GM19193 (cell line): Measurements from ENCODE around the gene PLEKHM2.

Experiments used
- POLR2A ChIP-seq: IDR thresholded peaks from 4 replicates; pipeline ENCODE4 v1.6.1; 2011; ENCODE audit not compliant: insufficient read depth, insufficient read length; ENCODE audit errors: extremely low read depth

Gene PLEKHM2

DNA sequence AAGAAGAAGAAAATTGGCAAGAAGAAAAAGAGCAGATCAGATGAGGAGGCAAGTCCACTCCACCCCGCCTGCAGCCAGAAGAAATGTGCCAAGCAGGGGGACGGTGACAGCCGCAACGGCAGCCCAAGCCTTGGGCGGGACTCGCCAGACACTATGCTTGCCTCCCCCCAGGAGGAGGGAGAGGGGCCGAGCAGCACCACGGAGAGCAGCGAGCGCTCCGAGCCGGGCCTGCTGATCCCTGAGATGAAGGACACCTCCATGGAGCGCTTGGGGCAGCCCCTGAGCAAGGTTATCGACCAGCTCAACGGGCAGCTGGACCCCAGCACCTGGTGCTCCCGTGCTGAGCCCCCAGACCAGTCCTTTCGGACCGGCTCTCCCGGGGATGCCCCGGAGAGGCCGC lies 42.9 kb downstream of the PLEKHM2 start:
- TF ChIP-seq POLR2A = no peak

- TF ChIP-seq POLR2A = no peak
These were observed 43.3 kb downstream of the PLEKHM2 start for GRCh38 chr1:15727424-15727823.

- no peak for TF ChIP-seq POLR2A
These were observed 43.9 kb downstream of the PLEKHM2 start for GRCh38 chr1:15727866-15728534.

DNA sequence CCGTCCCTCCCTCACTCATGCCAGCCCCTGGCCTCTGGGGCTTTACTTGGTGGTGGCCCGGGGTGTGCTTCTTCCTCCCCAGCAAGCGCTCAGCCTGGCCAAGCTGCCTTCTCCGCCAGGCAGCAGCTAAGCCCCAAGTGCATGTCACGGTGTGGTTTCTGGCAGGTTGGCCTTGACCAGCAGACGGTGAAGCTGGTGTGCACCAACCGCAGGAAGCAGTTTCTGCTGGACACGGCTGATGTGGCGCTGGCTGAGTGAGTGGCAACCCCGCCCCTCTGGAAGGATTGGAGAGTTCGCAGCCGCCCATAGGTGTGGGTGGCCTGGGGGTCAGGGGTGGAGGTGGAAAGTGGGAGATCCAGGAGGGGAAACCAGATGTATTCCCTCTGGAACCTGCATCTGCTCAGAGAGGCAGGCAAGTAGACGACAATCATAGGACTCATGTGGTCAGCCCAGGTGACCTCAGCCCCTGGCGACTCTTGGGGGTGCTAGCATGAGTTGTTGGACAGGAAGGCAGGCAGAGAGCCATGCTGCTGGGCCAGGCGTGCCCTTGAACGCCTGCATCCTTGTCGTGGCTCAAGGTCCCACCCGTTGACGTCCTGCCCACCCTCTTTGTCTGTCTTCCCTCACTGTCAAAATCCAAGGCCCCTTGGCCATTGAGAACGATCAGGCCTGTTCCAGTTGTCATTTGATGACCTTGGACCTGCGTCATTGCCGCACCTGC lies 45.0 kb downstream of the PLEKHM2 start:
- no peak for TF ChIP-seq POLR2A

- TF ChIP-seq POLR2A = no peak
These were observed 46.3 kb downstream of the PLEKHM2 start for GRCh38 chr1:15730423-15730822.

GRCh38 chr1:15730936-15731335 lies 46.8 kb downstream of the PLEKHM2 start:
- no peak for TF ChIP-seq POLR2A

- no peak for TF ChIP-seq POLR2A
These were observed 47.9 kb downstream of the PLEKHM2 start for GRCh38 chr1:15731735-15732685.

- no peak for TF ChIP-seq POLR2A
These were observed 48.6 kb downstream of the PLEKHM2 start for GRCh38 chr1:15732686-15733081.

DNA sequence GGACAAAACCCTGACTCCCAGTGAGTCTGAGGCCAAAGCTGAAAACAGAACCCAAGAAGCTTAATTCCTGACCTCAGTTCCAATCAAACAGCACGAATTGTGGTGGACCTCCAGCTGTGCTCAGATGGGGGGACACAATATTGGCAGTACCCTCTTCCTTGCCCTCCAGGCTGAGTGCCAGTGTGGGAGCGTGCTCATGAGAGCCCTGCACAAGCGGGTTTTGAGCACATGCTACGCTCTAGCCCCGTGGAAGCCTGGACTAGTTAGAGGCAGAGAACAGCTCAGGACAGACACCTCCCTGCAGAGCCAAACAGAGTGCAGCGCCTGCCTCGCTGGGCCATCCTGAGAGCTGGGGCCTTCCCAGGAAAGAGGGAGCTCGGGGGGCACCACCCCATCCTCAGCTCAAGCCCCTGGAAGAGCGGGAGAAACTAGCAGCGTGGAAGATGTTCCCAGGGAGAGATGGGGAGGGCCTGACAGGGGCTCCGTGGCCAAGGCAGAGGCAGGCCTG lies 49.2 kb downstream of the PLEKHM2 start:
- no peak for TF ChIP-seq POLR2A

- no peak for TF ChIP-seq POLR2A
These were observed 49.7 kb downstream of the PLEKHM2 start for GRCh38 chr1:15733726-15734226.

- TF ChIP-seq POLR2A = no peak
These were observed 50.2 kb downstream of the PLEKHM2 start for GRCh38 chr1:15734296-15734695.

DNA sequence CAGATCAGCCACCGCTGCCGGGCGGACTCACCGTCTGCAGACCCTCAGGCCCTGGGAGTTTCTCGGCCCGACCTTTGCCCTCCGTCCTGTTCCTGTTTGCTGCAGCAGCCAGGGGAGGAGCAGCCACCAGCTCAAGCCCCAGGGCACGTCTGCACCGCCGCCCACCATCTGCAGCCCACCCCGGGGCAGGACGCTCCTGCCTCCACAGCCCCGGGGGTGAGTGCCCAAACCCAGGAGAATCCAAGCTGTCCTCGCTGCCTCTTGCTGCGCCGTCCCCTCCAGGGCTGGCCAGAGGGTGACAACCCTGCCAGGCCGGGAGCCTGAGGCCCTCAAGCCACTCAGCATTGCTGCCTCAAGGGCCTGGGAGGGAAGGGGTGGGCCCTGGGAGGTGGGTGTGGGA lies 50.8 kb downstream of the PLEKHM2 start:
- no peak for TF ChIP-seq POLR2A

DNA sequence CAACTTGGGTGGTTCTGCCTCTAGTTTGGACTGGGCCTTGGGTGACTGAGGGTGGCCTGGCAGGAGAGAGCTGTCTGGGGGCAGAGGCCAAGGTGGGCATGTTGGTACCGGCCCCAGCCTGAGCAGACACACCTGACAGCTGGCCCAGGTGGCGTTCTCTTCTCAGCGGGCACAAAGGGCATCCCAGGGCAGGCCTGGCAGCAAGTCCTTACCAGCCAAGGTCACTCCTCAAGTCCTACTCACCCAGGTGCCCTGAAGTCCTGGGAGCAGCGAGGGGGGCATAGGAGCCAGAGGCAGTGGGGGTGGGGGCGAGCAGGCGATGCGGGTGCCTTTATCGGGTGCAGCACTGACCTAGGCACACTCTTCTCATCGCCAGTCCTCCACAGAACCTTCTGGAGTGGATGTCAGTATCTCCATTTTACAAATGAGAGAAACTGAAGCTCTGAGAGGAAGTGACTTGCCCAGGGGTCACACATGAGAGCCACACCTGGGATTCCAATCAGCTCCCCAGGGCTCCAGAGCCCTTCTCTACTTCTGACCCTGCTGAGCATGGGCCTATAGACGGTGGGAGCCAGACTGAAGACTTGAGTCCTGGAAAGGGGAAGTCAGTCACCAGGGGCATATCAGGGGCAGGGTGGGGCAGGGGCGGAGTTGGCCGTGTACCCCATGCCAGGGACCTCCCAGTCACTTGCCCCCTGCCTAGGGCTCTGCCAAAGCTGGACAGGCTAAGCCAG lies 51.4 kb downstream of the PLEKHM2 start:
- TF ChIP-seq POLR2A = no peak
